H1 (cell line): ENCODE measurements around the gene TBL2. TPM values are rescaled to one million over a fixed set of nuclear protein-coding genes. Genes with fewer than 3 reads are reported as not detected.

Experiments
- ASH2L ChIP-seq: fragments of 200-600, 300-600 bp; sonication (generic); IDR thresholded peaks from one replicate; pipeline ENCODE4 v1.7.1; 2017; ENCODE audit warnings: low read length
- ATF3 ChIP-seq: IDR thresholded peaks from 2 replicates; pipeline ENCODE4 v1.6.1; 2011; ENCODE audit warnings: low read depth, mild to moderate bottlenecking, low read length; ENCODE audit not compliant: insufficient read depth
- CBX8 ChIP-seq: fragments of 300-800, 300-1000 bp; sonication (generic); IDR thresholded peaks from 2 replicates; pipeline ENCODE4 v1.7.1; 2016; ENCODE audit warnings: low read depth, low read length, borderline replicate concordance
- CREB1 ChIP-seq: IDR thresholded peaks from 2 replicates; pipeline ENCODE4 v1.6.1; 2012; ENCODE audit warnings: inconsistent platforms
- CTBP2 ChIP-seq: IDR thresholded peaks from 2 replicates; pipeline ENCODE4 v1.7.0; 2011; ENCODE audit warnings: borderline replicate concordance, mild to moderate bottlenecking, moderate library complexity, mixed read lengths, low read length; ENCODE audit not compliant: insufficient read depth, insufficient read length
- CTCF ChIP-seq, 3 experiments: IDR thresholded peaks; 1 replicate in 2 of 3; 2 replicates in 1 of 3; pipeline versions ENCODE4 v1.5.1 to v1.6.1; 2011; ENCODE audit warnings: low read length in 3 of 3, mild to moderate bottlenecking in 3 of 3, inconsistent platforms in 2 of 3, low read depth in 1 of 3, moderate library complexity in 1 of 3; ENCODE audit not compliant: insufficient read depth in 1 of 3; ENCODE audit errors: control extremely low read depth in 1 of 3
- E2F6 ChIP-seq: IDR thresholded peaks from 2 replicates; pipeline ENCODE4 v1.6.1; 2012; ENCODE audit warnings: inconsistent platforms
- EZH2 ChIP-seq: fragments of 200-600 bp; sonication (generic); IDR thresholded peaks from 2 replicates; pipeline ENCODE4 v1.7.1; 2012; ENCODE audit warnings: low read depth, mild to moderate bottlenecking, moderate library complexity, low read length, inconsistent platforms; ENCODE audit not compliant: severe bottlenecking
- JUN ChIP-seq: IDR thresholded peaks from 2 replicates; pipeline ENCODE4 v1.6.1; 2011; ENCODE audit warnings: low read depth, mild to moderate bottlenecking, improper control_type of control experiment, low read length
- MAFK ChIP-seq: IDR thresholded peaks from 2 replicates; pipeline ENCODE4 v1.6.1; 2012; ENCODE audit warnings: low read depth, mild to moderate bottlenecking, improper control_type of control experiment, low read length
- NRF1 ChIP-seq: IDR thresholded peaks from 2 replicates; pipeline ENCODE4 v1.6.1; 2011; ENCODE audit warnings: mild to moderate bottlenecking, low read depth, low read length, improper control_type of control experiment
- PHF8 ChIP-seq: fragments of 200-600 bp; sonication (generic); conservative IDR thresholded peaks from 2 replicates; pipeline ENCODE4 v1.7.1; 2012; ENCODE audit warnings: low read depth, mild to moderate bottlenecking, inconsistent platforms, low read length, moderate library complexity
- POLR2A ChIP-seq, 2 experiments: IDR thresholded peaks; 1 replicate in 1 of 2; 2 replicates in 1 of 2; pipeline ENCODE4 v1.6.1; 2011; ENCODE audit warnings: low read depth in 2 of 2, low read length in 2 of 2, mild to moderate bottlenecking in 2 of 2; ENCODE audit errors: control extremely low read depth in 1 of 2
- POLR2AphosphoS5 ChIP-seq: IDR thresholded peaks from 2 replicates; pipeline ENCODE4 v1.6.1; 2011; ENCODE audit warnings: low read depth, low read length
- RBBP5 ChIP-seq: IDR thresholded peaks from 2 replicates; pipeline ENCODE4 v1.7.1; 2012; ENCODE audit warnings: low read depth, mild to moderate bottlenecking, inconsistent platforms, low read length, moderate library complexity, borderline replicate concordance
- SRF ChIP-seq: IDR thresholded peaks from 2 replicates; pipeline ENCODE4 v1.6.1; 2011; ENCODE audit warnings: mild to moderate bottlenecking, low read depth, low read length, moderate library complexity
- TAF7 ChIP-seq: optimal IDR thresholded peaks from 2 replicates; pipeline ENCODE3; 2011; ENCODE audit warnings: low read depth, mild to moderate bottlenecking, inconsistent platforms, low read length, moderate library complexity, borderline replicate concordance
- USF2 ChIP-seq: IDR thresholded peaks from 2 replicates; pipeline ENCODE4 v1.6.1; 2011; ENCODE audit warnings: low read length, improper control_type of control experiment
- YY1 ChIP-seq: IDR thresholded peaks from 2 replicates; pipeline ENCODE4 v1.6.1; 2011; ENCODE audit warnings: low read depth, mild to moderate bottlenecking, low read length
- polyA plus RNA-seq, 7 experiments: library from polyadenylated mRNA; depleted of rRNA in 3 of 7; stranded (reverse) in 5 of 7; unstranded in 2 of 7; fragments of >200 nt in 5 of 7; fragments of 200-250 nt in 2 of 7; gene quantifications; 1 replicate in 5 of 7; 2 replicates in 1 of 7; 4 replicates in 1 of 7; pipeline versions ENCODE4 v1.2.1 to v1.2.3, GENCODE V29; 2011 to 2013; ENCODE audit warnings: missing spikeins in 2 of 7, mixed read lengths in 2 of 7
- total RNA-seq: library from RNA; stranded (reverse); fragmentation: NEBNext Ultra II Directional; extraction: Animal tissue kit (Norgen Biotek cat#: 25700); gene quantifications from 2 replicates; pipeline ENCODE4 v1.2.1, GENCODE V29; 2021

Gene TBL2
- total and polyA plus RNA-seq, 2 of the 8 experiments (the other 6 are each of a cell fraction or from before 2014, with no cell fraction given): 25.8 to 29.7 TPM

- TF ChIP-seq ATF3 (no peak), NRF1 (no peak), E2F6 (peak; percentile 72), CTBP2 (no peak), CBX8 (no peak), CTCF (IDR thresholded peaks at IDR 0.05; ENCODE audit: control extremely low read depth in 1 of 3, insufficient read depth in 1 of 3, low read depth in 1 of 3, low read length in 3 of 3) (no peak; a peak in 1 of 4 replicates), PHF8 (peak; percentile 86), YY1 (peak; percentile 65; the same call in 1 of the 2 replicates), EZH2 (no peak), RBBP5 (peak; percentile 32; the same call in 1 of the 2 replicates), POLR2A (IDR thresholded peaks at IDR 0.05; ENCODE audit: control extremely low read depth in 1 of 2, low read depth in 2 of 2, low read length in 2 of 2) (peak; percentile 80 to 85), MAFK (no peak), USF2 (no peak), SRF (no peak), TAF7 (peak; percentile 19), CREB1 (peak; percentile 88), JUN (no peak), POLR2AphosphoS5 (peak; percentile 64), ASH2L (peak; percentile 65)
These were observed 56.1 kb downstream of the TBL2 start, which contains the start of gene BAZ1B (continued) for GRCh38 chr7:73522105-73522872.
